Fibroblast of peridontal ligament (primary cell): ENCODE data around the gene ATG10.

Experiments
- DNase-seq: peaks from one replicate; pipeline ENCODE4 v3.0.0-alpha.2; 2010; ENCODE audit errors: extremely low read depth

Gene ATG10

DNA sequence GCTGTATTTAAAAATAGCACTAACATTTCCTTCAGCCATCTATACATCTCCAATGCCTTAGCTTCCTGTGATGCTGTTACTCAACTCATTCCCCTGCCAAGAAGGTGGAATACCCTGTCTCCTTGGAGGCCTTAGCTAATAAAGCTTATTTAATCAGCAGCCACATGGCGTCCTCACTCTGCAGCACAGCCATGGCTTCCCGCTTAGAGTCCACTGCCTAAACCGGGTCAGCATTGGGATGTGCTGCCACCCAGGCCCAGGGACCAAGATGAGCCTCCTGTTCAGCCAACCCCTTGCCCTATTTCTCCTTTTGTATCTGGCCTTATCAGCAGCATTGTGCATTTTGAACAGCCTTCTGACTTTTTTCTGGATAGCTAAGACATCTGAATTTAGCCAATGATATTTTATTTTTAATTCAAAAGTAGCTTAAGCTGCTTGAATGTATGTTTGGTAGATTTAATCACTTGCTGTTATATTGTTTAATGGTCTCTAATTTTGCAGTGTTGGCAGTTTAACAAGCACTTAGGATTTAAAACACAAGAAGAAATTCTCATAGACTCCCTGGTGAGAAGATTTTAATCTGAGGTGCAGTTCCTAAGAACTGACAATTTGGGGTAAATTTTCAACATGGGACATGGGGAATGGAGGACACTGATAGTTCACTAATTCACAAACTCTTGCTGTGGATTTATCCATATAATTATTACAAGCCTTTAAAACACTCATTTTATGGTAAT, 193.3 kb downstream of the ATG10 start:
- no peak for DNase-seq

DNA sequence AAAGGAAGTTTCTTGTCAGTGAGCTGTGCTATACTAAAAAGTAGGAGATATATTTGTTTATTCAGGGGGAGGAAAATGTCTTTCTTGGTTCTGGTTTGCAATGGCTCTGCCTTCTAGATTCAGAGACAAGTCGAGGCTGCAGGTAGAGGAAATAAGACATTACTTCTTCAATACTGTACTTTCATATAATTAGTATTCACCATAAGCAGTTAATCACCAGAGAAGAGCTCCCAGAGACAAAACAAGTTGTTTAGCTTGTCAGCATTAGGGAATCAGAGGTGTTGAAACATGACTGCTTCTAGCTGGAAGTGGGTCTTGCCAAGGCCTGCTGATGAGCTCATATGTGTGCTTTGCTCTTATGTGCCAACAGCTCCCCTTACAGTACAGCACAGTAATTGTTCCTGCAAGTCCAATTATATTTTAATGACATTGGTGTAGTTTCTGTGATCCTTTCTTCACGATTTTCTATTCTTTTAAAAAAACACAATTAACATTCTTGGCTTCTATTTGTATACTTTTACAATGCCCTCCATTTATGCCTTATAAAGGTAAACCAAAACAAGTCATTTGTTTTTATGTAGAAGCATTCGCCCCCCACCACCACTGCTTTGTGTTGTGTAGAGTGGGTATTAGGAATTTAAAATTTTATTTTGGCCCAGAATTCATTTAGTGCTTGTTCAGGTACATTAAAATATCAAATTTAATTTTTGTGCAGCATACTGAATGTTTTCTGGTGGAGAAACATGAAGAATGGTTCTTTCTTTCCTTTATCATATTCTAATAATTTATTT, 194.1 kb downstream of the ATG10 start:
- peak; percentile 96 for DNase-seq

DNA sequence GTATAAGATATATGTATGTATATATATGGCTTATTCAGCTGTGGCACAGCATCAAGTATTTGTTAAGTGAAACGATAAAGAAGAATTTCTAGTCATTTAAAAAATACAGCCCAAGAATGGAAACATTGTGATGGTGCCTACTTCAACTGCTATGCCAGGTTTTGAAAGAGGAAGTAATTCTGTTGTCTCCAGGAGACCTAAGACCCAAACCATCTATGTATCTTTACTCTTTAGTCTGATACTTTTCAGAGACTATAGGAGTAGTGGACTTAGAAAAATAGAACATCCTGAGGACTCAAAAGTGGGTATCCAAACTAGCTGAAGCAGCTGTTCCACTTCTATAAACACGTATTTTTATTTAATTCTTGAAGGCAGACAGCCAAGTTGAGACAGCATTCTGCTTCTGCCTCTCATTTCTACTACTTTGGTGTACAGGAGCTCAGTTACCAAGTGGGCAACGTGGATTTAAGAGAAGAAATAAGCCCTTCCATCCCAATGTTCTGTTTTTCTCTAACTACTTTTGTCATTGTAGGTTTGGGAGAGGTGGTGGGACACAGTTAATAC, 195.6 kb downstream of the ATG10 start:
- DNase-seq: no peak

DNA sequence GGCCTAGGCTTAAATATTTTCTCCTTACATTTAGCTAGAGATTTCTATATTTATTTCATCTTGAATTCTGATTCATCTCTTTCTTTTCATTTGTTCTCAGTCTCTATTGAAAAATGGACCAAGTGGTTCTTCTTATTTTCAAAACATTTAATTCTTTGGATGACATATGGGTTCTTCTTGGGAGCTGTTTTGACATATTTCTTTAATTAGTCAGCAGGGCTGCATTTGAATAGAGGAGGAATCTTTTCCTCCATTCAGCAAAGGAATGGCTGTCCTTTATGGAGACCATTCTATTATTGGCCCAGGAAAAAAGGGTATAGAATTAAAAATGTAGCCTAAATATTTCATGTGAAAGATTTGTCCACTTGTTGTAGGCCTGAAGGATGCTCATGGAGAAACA, 196.5 kb downstream of the ATG10 start:
- peak; percentile 57 for DNase-seq

DNA sequence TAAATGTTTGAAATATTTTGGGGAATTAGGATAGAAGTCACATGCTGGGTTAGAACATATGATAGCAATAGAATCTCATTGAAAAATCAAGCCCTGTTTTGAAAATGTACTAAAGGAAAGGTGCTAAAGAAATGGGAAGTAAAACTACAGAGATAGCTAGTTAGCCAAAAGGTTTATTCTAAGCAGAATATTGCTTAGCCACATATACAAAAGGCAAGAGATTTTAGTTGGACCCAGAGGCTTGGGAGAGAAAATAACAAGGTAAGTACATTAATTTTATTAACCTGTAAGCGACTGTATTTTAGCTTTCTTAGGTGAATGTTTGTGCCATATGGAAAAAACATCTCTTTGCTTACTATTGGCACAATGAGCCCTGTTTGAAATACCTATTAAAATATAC, 198.1 kb downstream of the ATG10 start:
- no peak for DNase-seq

DNA sequence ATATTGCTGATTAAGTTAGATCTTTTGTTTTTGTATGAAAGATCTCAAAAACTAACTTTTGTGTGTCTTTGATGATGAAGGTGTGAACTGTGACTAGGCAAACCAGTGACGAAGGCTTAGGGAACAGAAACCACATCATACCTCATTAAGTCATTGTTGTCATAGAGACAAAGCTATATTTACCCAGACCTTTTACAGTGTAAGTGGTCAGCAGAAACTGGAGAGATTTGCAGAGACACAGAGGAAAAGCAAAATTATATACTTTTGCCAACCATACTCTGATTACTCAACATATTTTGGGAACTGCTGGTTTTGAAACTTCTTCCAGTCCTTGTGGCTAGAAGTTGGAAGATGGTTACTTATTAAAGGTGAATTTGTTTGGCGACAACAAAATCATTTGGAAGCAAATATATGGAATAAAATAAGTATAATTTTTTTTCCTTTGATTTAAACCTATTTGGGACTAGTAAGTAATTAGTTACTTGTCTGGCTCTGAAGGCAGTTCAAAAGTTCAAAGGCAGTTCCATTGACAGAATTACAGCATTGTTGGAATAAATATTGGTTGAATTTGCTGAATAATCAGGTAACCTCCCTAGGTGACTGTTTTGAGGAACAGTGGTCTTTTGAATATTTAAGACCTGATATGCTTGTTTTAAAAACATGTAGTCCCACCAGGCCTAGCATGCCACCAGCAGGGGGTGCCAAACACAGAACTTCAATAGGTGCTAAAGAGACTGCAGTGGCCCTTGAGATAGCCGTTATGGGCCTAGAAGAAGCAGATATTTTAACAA, 202.5 kb downstream of the ATG10 start:
- DNase-seq: peak; percentile 94

DNA sequence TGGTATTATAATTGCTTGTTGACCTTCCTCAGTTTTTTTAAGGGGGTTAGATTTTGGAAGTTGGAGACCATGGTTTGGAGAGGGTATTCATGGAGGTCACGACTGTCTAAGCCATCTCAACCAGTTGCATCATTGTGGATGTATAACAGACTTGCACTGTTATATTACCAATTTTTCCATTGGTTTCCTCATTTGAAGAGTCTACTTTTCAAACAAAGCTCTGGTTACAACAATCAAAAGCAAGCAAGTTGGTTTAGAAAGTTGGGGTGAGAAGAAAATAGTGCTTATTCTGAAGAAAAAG, 203.0 kb downstream of the ATG10 start:
- no peak for DNase-seq

DNA sequence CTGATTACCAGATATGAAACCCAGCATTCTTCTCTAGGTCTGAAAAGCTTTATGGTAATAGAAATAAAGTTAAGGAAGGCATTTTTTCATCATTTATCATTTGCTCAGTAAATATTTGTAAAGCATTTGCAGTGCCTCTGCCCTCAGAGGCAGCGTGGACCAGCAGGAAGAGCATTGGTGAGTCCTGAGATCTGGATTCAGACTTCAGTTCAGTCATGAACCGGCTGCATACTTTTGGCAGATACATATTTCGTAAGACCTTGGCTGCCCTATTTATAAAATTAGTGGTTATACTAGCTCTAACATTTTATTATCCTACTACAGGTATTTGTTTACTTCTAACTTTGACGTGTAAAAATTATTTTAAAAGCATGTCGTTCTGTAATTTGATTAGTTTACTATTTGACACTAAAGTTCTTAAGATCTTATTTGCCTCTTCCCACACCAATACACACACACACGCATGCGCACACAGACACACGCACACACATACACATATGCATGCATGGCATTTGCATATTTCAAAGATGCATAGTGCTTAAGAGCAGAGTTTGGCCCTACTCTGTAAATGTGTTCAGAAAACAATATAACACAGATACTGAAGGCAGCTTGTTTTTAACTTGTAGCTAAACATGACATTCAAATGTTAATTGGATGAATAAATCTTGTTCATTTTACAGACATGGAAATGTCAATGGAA, 204.4 kb downstream of the ATG10 start:
- DNase-seq: peak; percentile 33

DNA sequence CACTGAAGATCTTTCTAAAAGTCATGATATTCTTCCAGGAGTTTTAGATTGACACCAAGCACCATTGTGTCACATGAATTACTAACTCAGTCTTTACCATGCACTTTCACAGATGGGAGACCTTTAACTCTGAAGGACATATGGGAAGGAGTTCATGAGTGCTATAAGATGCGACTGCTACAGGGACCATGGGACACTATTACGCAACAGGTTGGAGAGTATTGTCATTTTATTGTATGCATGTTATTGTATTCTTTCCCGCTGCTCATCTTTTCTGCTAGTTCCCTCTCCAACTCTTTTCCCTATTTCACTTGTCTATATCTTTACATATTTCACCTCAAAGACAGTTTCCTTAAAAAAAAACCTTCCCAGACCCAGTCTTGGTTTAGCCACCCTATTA, 206.6 kb downstream of the ATG10 start:
- DNase-seq: no peak

DNA sequence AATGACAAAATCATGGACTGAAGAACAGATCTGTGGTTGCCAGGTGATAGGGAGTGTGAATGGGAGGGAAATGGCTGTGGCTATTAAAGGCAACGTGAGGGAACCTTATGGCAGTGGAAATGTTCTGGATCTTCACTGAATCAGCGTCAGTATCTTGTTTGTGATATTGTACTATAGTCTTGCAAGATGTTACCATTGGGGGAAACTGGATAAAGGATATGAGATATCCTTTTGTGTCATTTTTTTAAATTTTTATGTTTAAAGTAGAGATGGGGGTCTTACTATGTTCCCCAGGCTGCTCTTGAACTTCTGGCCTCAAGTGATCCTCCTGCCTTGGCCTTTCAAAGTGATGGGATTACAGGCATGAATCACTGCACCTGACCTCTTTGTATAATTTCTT, 210.8 kb downstream of the ATG10 start:
- no peak for DNase-seq

DNA sequence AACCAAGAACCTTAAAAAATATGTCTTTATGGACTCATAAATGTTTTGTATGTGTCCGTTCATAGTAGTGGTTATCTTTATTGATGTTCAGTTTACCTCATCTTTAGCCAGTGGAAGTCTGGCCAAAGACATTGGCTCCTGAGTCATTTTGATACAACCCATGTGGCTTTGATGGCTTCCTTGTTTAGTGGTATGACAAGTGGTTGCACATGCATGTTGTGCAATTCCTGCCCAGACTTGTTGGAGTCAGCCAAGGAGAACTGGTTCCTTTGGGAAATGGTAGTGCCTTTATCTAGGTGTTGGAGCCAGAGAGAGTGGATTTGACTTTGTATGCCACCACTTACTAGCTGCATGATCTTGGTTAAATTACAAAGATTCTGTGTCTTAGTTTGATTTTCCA, 212.0 kb downstream of the ATG10 start:
- DNase-seq: peak; percentile 61

DNA sequence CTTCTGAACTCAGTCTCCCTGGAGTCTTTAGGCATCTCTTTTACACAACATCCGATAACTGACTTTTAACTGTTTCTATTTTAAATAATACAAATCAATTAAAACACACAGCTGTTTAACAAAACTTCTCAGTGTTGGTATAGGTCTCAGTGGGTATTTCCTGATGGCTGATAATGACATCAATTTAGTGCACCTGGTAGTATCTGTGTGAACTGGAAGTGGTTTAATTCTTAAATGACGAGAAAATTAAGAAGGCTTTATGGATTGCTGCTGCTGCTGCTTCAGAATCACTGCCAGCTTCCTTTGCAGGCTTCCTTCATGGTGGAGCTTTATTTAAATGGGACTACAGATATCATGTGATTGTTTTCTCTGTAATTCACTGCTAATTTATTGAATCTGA, 214.0 kb downstream of the ATG10 start:
- DNase-seq: no peak

DNA sequence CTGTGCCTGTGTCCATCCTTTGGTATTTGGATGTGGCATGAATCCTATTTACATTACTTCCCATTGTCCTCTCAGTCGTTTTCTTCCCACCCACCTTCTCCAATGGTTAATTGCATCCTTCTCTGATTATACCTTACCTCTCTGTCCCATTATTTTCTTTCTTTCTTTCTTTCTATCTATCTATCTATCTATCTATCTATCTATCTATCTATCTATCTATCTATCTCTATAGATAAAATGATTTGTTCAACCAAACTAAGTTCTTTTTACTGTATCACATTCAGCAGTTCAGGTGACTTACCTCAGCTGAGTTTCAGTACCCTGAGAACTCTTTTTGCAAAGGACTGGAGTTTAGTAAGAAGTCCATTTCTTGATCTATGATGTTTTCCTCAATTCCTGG, 225.7 kb downstream of the ATG10 start:
- DNase-seq: no peak

DNA sequence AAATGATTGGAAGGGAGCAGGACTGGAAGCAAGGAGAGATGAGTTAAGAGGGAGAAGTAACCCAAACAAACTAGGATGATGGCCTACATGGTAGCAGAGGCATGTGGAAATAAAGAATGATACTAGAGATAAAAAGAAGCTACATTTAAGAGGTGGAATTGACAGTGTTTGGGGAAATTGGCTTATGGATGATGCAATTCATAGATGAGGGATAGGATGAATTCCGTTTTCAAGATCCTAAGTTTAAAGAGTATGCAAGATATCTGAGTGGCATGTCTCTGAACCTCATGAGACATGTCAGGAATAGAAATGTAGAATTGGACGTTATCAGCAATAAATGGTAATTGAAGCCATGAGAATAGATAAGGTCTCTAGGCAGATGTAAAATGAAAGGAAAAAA, 232.7 kb downstream of the ATG10 start:
- no peak for DNase-seq

DNA sequence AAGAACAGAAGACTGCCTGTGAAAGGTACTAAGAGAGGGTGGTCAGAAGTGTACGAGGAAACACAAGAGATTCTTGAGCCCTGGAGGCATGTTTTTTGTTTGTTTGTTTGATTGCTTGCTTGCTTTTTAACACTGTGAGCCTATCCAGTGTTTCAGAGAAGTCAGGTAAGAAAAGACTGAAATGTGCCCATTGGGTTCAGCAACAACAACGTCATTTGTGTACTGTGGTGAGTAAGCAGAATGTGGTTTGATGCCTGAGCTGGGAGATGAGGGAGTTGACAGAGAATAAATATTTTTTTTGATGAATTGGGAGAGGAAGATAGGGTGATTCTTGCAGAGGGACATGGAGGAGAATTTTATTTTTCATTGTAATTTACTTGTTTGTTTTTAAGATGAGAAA, 233.2 kb downstream of the ATG10 start:
- no peak for DNase-seq

DNA sequence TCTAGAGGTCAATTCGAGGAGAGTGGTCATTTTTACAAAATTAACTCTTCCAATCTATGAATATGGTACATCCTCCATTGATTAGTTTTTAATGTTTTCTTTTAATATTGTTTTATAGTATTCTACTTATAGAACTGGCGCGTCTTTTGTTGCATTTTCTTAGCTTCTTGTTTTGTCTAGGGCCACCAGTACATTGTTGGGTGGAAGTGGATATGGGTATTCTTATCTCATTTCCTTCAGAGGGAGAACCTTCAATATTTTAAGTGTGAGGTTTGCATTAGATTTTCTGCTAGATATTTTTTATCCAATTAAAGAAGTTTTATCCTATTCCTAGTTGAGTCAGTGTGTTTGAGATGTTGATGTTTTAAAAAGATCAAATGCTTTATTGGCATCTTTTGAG, 236.5 kb downstream of the ATG10 start:
- DNase-seq: no peak

DNA sequence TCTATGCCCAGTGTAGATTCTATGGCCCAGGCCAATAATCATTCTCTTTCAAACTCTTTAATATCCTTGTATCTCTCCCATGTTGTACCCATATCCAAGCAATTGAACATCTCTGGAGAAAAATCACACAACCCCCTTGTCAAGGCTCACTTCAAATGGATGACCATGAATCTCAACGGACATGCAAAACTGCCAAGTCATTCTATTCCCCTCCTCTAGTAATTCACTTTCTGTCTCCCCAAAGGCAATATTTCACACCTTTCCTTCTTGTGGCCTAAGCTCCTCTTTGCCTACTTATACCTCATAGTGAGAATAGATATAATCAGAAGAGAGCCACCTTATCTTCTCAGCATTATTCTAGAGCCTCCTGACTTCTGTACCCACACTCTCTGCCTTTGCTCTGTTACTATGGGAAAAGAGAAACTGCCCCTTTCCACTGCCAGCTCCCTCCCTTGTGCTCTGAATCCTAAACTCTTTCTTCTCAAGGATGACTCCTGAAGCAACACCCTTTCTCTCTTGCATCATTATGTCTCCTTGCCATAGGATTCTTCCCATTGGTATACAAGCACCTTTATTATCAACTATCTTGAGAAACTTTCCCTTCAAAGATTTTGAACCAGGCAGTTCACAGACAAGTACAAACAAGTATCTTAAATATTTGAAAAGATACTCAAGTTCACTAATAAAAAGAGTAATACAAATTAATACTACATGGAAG, 240.2 kb downstream of the ATG10 start:
- no peak for DNase-seq

DNA sequence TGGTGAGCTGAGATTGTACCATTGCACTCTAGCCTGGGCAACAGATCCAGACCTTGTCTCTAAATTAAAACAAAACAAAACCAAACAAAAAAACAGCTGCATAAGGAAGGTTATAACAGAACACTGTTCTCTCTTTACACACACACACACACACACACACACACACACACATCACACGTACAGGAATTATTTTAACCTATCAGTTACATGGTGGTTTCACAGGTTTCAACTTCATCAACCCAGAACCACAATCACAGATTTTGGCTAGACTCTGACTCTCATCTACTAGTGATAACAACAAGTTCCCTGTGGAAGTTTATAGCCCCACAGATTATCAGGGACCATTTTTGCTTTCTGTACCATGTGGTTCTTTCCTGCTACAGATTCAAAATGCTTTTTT, 246.1 kb downstream of the ATG10 start:
- DNase-seq: no peak

DNA sequence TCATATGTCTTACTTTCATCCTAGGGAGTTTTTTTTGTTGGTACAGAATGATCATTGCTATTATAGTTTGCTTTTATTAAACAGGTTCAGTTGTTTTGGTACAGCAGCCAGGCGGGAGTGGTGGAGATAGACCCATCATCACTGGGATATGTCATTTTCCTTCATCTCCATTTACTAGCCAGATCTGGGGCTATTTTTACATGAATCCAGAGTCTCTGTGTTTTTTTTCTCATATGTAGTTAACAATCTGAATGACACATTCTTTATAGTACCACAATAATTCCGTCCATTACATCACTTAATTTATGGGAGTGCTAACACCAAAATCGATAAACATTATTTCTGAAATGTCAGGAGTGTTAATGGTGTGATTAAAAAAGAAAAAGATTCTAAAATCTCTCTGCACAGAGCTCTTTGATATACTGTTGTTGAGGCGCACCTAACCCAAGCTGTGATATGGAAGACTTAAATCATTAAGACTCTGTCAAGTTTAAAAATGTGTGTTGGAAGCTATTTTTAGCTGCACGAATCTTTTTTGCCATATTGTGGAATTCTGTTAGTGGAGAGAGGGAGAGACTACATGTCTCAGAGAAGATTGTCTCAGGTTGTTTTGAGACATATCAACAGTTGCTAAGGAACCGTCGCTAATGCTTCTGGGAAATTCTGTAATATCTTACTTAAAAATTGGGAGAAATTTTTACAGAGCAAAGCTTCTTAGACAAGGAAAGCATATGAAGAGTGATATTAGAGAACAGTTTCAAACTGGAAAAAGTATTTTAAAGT, 246.7 kb downstream of the ATG10 start:
- peak; percentile 8 for DNase-seq

DNA sequence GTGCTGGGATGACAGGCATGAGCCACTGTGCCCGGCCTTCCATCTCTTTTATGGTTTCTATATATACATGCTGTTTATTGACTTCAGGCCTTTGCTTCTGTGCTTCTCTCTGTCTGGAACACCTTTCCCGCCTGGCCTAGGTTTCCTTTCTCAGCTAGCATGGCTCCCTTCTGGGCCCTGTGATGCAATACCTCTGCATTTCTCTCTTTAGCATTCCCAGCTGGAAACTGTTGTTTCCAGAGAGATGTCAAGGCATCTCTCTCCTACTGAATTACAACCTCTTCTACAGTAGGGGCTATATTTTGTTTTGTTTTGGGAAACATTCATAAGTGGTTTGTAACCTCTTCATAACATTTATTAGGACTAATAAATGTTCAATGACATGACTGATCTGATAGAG, 249.2 kb downstream of the ATG10 start:
- peak; percentile 15 for DNase-seq
